K562 (cell line): ENCODE data around the gene NEMP1. TPM values are rescaled to one million over a fixed set of nuclear protein-coding genes. Genes with fewer than 3 reads are reported as not detected.

Source experiments
- ATAC-seq: fragments of 200-7000 bp; cut with Tn5 transposase; 3 replicates; pipeline ENCODE4 v1.9.1; 2020; ENCODE audit warnings: moderate library complexity
- Bru-seq: library from RNA; stranded (reverse); fragments of 400-500 nt; gene quantifications from one replicate; lab custom pipeline; 2021; lab: Mats Ljungman, UMichigan
- BruChase-seq, 2 experiments: library from RNA; stranded (reverse); fragments of 400-500 nt; gene quantifications; one replicate each; lab custom pipeline; 2021; lab: Mats Ljungman, UMichigan
- BruUV-seq: library from RNA; stranded (reverse); fragments of 400-500 nt; replicated peaks from 2 replicates; lab custom pipeline; 2021; lab: Mats Ljungman, UMichigan
- CTCF ChIA-PET: fragments of 300-600 bp; formaldehyde crosslinking; extraction: SDS; loops from one replicate; lab custom pipeline; 2021; ENCODE audit warnings: low intra/inter-chr PET ratio; lab: Yijun Ruan, JAX
- POLR2A ChIA-PET: fragments of 300-600, 350-650 bp; sonication (Branson Sonifier 250); formaldehyde crosslinking; extraction: SDS; loops from one replicate; lab custom pipeline; 2021; ENCODE audit warnings: antibody characterized with exemption, inconsistent platforms; lab: Yijun Ruan, JAX
- DNase-seq, 4 experiments: peaks; one replicate each; pipeline versions ENCODE4 v3.0.0 to v3.0.0-alpha.2; 2011 to 2018; ENCODE audit warnings: low spot score in 3 of 4, mixed read lengths in 3 of 4; ENCODE audit errors: extremely low read depth in 1 of 4
- FAIRE-seq: peaks from 2 replicates; lab custom pipeline; 2011; peaks lifted over from hg19 to GRCh38; lab: Jason Lieb, UNC
- H2AFZ ChIP-seq: 2 replicates; pipeline ENCODE4 v1.6.0; 2011; ENCODE audit warnings: low read depth, low read length, control low read depth, inconsistent platforms
- H3K27ac ChIP-seq: fragments of 200-600 bp; 3 replicates; pipeline ENCODE4 v1.8.0; 2011; ENCODE audit warnings: low read depth, mild to moderate bottlenecking, control low read depth, inconsistent platforms, low read length, moderate library complexity, mixed read lengths; ENCODE audit errors: extremely low read depth
- H3K27me3 ChIP-seq, 2 experiments: fragments of 300-600 bp in 1 of 2; 2 replicates in 1 of 2; 3 replicates in 1 of 2; pipeline versions ENCODE4 v1.6.0 to v1.8.0; 2011; ENCODE audit warnings: inconsistent platforms in 2 of 2, low read length in 2 of 2, mild to moderate bottlenecking in 1 of 2, mixed read lengths in 1 of 2, moderate library complexity in 1 of 2; ENCODE audit not compliant: control insufficient read depth in 2 of 2, insufficient read depth in 2 of 2
- H3K36me3 ChIP-seq: fragments of 300-600 bp; 3 replicates; pipeline ENCODE4 v1.8.0; 2011; ENCODE audit warnings: mild to moderate bottlenecking, low read length, inconsistent platforms; ENCODE audit not compliant: control insufficient read depth, insufficient read depth
- H3K4me1 ChIP-seq, 2 experiments: fragments of 200-600 bp in 1 of 2; replicated peaks in 1 of 2; 2 replicates in 1 of 2; 3 replicates in 1 of 2; pipeline versions ENCODE4 v1.5.1 to v1.8.0; 2011; ENCODE audit warnings: inconsistent platforms in 2 of 2, low read length in 2 of 2, mild to moderate bottlenecking in 1 of 2, mixed read lengths in 1 of 2, moderate library complexity in 1 of 2; ENCODE audit not compliant: control insufficient read depth in 2 of 2, insufficient read depth in 2 of 2
- H3K4me2 ChIP-seq: 2 replicates; pipeline ENCODE4 v1.6.1; 2011; ENCODE audit warnings: low read length, control low read depth, inconsistent platforms, mixed read lengths; ENCODE audit not compliant: insufficient read depth
- H3K4me3 ChIP-seq: fragments of 200-600 bp; sonication (generic), shearing (Covaris generic); 2 replicates; pipeline ENCODE4 v1.5.1; 2016; ENCODE audit warnings: control low read depth, inconsistent platforms
- H3K79me2 ChIP-seq: fragments of 200-600 bp; 3 replicates; pipeline ENCODE4 v1.8.0; 2011; ENCODE audit warnings: low read length, inconsistent platforms; ENCODE audit not compliant: control insufficient read depth, insufficient read depth
- H3K9ac ChIP-seq, 2 experiments: 2 replicates each; pipeline versions ENCODE4 v1.6.0 to v1.6.1; 2011; ENCODE audit warnings: low read depth in 2 of 2, low read length in 2 of 2, control low read depth in 1 of 2, inconsistent platforms in 1 of 2, mild to moderate bottlenecking in 1 of 2, mixed read lengths in 1 of 2; ENCODE audit not compliant: insufficient read depth in 1 of 2
- H3K9me1 ChIP-seq: one replicate; pipeline ENCODE4 v1.6.0; 2011; ENCODE audit warnings: inconsistent platforms, mild to moderate bottlenecking, low read length, moderate library complexity; ENCODE audit not compliant: control insufficient read depth, insufficient read depth
- H3K9me3 ChIP-seq: replicated peaks from 2 replicates; pipeline ENCODE4 v1.5.1; 2011; ENCODE audit warnings: low read depth, low read length, inconsistent platforms; ENCODE audit not compliant: control insufficient read depth, insufficient read depth
- H4K20me1 ChIP-seq: replicated peaks from 2 replicates; pipeline ENCODE4 v1.6.1; 2011; ENCODE audit warnings: low read length, inconsistent platforms, mixed read lengths; ENCODE audit not compliant: control insufficient read depth, insufficient read depth
- CXXC5 ChIP-seq: fragments of 250-450 bp; sonication (Bioruptor Pico); IDR thresholded peaks from 2 replicates; pipeline ENCODE4 v1.8.0; 2022; ENCODE audit warnings: inconsistent platforms, mild to moderate bottlenecking, moderate library complexity
- FOXJ2 ChIP-seq: fragments of 200-800 bp; sonication (Bioruptor generic); IDR thresholded peaks from 2 replicates; pipeline ENCODE4 v1.6.1; 2016; ENCODE audit warnings: missing genetic modification characterization, missing compliant biosample characterization
- NR2C2 ChIP-seq, 2 experiments: fragments of 200-800 bp in 1 of 2; sonication (Bioruptor generic) in 1 of 2; sonication (generic) in 1 of 2; formaldehyde crosslinking in 1 of 2; IDR thresholded peaks; 2 replicates each; pipeline versions ENCODE4 v1.6.1 to v1.8.0; 2016 to 2022; ENCODE audit warnings: mild to moderate bottlenecking in 1 of 2, missing compliant biosample characterization in 1 of 2, missing genetic modification characterization in 1 of 2, missing genetic modification reagents in 1 of 2
- PML ChIP-seq: IDR thresholded peaks from 2 replicates; pipeline ENCODE4 v1.6.1; 2012; ENCODE audit warnings: low read length, inconsistent platforms
- POLR2A ChIP-seq: fragments of 450-650 bp; conservative IDR thresholded peaks from 2 replicates; pipeline ENCODE4 v1.6.1; 2016
- TBP ChIP-seq: optimal IDR thresholded peaks from 2 replicates; pipeline ENCODE3; 2011; ENCODE audit warnings: low read depth, low read length, improper control_type of control experiment
- YY1 ChIP-seq, 3 experiments: IDR thresholded peaks; 2 replicates each; pipeline ENCODE4 v1.6.1; 2011; ENCODE audit warnings: low read length in 2 of 3, mild to moderate bottlenecking in 2 of 3, moderate library complexity in 2 of 3, borderline replicate concordance in 1 of 3, control low read depth in 1 of 3, low read depth in 1 of 3; ENCODE audit not compliant: insufficient read depth in 3 of 3, insufficient replicate concordance in 2 of 3, control insufficient read depth in 1 of 3, insufficient read length in 1 of 3; ENCODE audit errors: extremely low read depth in 1 of 3
- WGBS: fragments of 100-300 bp; shearing (Covaris generic); methylation state at CpG from one replicate; pipeline ENCODE4 v1.1.6; 2016; ENCODE audit warnings: low coverage, mixed read lengths; ENCODE audit not compliant: insufficient coverage; ENCODE audit errors: missing lambda C conversion rate; 5-methylcytosine and 5-hydroxymethylcytosine counted together
- in situ Hi-C: fragments of 300-500 bp; cut with MboI; formaldehyde crosslinking; loops from 4 replicates; pipeline ENCODE4 v1.15.0; 2018; ENCODE audit warnings: inconsistent platforms, mixed read lengths
- intact Hi-C: fragments of 100-400 bp; cut with micrococcal nuclease; formaldehyde crosslinking; loops from 2 replicates; pipeline ENCODE4 v1.14.2; 2022
- long read RNA-seq, 3 experiments: library from polyadenylated mRNA in 2 of 3; library from RNA in 1 of 3; unstranded in 2 of 3; stranded (forward) in 1 of 3; transcript quantifications; one replicate each; pipeline ENCODE4 v2.0.0, GENCODE V29; 2019 to 2022
- polyA minus RNA-seq, 3 experiments: library from RNA; depleted of rRNA, polyadenylated mRNA; stranded (reverse); fragments of >200 nt; gene quantifications; 2 replicates each; pipeline ENCODE4 v1.2.3, GENCODE V29; 2011
- polyA plus RNA-seq, 8 experiments: library from polyadenylated mRNA; depleted of rRNA in 4 of 8; stranded (reverse) in 5 of 8; unstranded in 3 of 8; fragments of >200 nt; fragmentation: Nextera tagmentation in 2 of 8; fragmentation: Illumina TruSeq in 1 of 8; extraction: Ambion mirVana in 2 of 8; extraction: Trizol in 1 of 8; gene quantifications; 2 replicates each; pipeline versions ENCODE4 v1.2.1 to v1.2.3, GENCODE V29; 2011 to 2014; ENCODE audit warnings: inconsistent platforms in 1 of 8, missing spikeins in 1 of 8
- total RNA-seq, 7 experiments: library from RNA; depleted of rRNA in 6 of 7; stranded (reverse); fragments of >200 nt in 6 of 7; fragmentation: Illumina TruSeq in 2 of 7; extraction: Trizol in 2 of 7; gene quantifications; 2 replicates each; pipeline versions ENCODE4 v1.2.1 to v1.2.3, GENCODE V29; 2011 to 2021; ENCODE audit warnings: low replicate concordance in 1 of 7
- TF ChIP-seq, protein P1 (sequence below): IDR thresholded peaks from 2 replicates; pipeline ENCODE4 v1.6.1; 2011; ENCODE audit not compliant: insufficient read length; ENCODE audit errors: extremely low read depth
- TF ChIP-seq, protein P2 (sequence below): fragments of 450-650 bp; formaldehyde crosslinking; IDR thresholded peaks from 2 replicates; pipeline ENCODE4 v1.4.0; 2020; ENCODE audit warnings: mild to moderate bottlenecking, mixed read lengths

The NEMP1 gene, protein sequence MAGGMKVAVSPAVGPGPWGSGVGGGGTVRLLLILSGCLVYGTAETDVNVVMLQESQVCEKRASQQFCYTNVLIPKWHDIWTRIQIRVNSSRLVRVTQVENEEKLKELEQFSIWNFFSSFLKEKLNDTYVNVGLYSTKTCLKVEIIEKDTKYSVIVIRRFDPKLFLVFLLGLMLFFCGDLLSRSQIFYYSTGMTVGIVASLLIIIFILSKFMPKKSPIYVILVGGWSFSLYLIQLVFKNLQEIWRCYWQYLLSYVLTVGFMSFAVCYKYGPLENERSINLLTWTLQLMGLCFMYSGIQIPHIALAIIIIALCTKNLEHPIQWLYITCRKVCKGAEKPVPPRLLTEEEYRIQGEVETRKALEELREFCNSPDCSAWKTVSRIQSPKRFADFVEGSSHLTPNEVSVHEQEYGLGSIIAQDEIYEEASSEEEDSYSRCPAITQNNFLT
- total RNA-seq (2011; cell fraction: chromatin; rRNA removed; ENCODE audit: low replicate concordance), result 49.5 and 114 TPM in 2 replicates
- total RNA-seq (2011; cell fraction: nucleolus; rRNA removed), result 43.7 and 48.6 TPM in 2 replicates
- total RNA-seq (2011; cell fraction: nucleoplasm; rRNA removed), result 111 and 176 TPM in 2 replicates
- 28.5 and 31.3 TPM in 2 replicates for total RNA-seq (2014; rRNA removed)
- 44.5 and 51.5 TPM in 2 replicates for total RNA-seq (2014; rRNA removed; fragmentation: Illumina TruSeq; extraction: Trizol)
- 37.7 and 40.9 TPM in 2 replicates for total RNA-seq (2015; rRNA removed; fragmentation: Illumina TruSeq; extraction: Trizol)
- 57.0 and 59.0 TPM in 2 replicates for total RNA-seq (2021)
- polyA plus RNA-seq (2011; rRNA removed), result 69.7 and 82.2 TPM in 2 replicates
- polyA plus RNA-seq (2011; cell fraction: cytosol; rRNA removed), result 21.7 and 47.5 TPM in 2 replicates
- polyA plus RNA-seq (2011; cell fraction: nucleus; rRNA removed), result 80.6 and 125 TPM in 2 replicates
- polyA plus RNA-seq (2012), result 29.7 and 36.7 TPM in 2 replicates
- polyA plus RNA-seq (2014; fragmentation: Illumina TruSeq; extraction: Trizol), result 45.7 and 51.5 TPM in 2 replicates
- polyA plus RNA-seq (2014; fragmentation: Nextera tagmentation; extraction: Ambion mirVana), result 10 to 100 TPM in 1 of 2 experiments, 1 to 10 TPM in 1; 9.5 to 15.6 TPM
- polyA plus RNA-seq (2014; rRNA removed), result 41.2 and 41.3 TPM in 2 replicates
- 69.8 and 75.3 TPM in 2 replicates for polyA minus RNA-seq (2011; rRNA and poly(A)+ RNA removed)
- polyA minus RNA-seq (2011; cell fraction: cytosol; rRNA and poly(A)+ RNA removed), result 21.9 and 24.2 TPM in 2 replicates
- polyA minus RNA-seq (2011; cell fraction: nucleus; rRNA and poly(A)+ RNA removed), result 20.1 and 35.0 TPM in 2 replicates
- Bru-seq, nascent RNA, result percentile 87 among the genes with signal in this experiment
- BruChase-seq, experiment 1, labeled RNA remaining after a 2-hour chase, result percentile 93 among the genes with signal in this experiment
- BruChase-seq, experiment 2, labeled RNA remaining after a 6-hour chase, result percentile 95 among the genes with signal in this experiment
- long read RNA-seq, experiment 1, full-length matches to known transcripts, result 8 of 58 reads
- long read RNA-seq, experiment 1, partial matches to known transcripts, result 7 of 58 reads
- long read RNA-seq, experiment 1, other reads (novel, unspliced or antisense), result 43 of 58 reads
- long read RNA-seq, experiment 2, full-length matches to known transcripts, result 2 of 39 reads
- long read RNA-seq, experiment 2, partial matches to known transcripts, result 2 of 39 reads
- long read RNA-seq, experiment 2, other reads (novel, unspliced or antisense), result 35 of 39 reads
- long read RNA-seq, experiment 3, partial matches to known transcripts, result 2 of 9 reads
- long read RNA-seq, experiment 3, other reads (novel, unspliced or antisense), result 7 of 9 reads

DNA sequence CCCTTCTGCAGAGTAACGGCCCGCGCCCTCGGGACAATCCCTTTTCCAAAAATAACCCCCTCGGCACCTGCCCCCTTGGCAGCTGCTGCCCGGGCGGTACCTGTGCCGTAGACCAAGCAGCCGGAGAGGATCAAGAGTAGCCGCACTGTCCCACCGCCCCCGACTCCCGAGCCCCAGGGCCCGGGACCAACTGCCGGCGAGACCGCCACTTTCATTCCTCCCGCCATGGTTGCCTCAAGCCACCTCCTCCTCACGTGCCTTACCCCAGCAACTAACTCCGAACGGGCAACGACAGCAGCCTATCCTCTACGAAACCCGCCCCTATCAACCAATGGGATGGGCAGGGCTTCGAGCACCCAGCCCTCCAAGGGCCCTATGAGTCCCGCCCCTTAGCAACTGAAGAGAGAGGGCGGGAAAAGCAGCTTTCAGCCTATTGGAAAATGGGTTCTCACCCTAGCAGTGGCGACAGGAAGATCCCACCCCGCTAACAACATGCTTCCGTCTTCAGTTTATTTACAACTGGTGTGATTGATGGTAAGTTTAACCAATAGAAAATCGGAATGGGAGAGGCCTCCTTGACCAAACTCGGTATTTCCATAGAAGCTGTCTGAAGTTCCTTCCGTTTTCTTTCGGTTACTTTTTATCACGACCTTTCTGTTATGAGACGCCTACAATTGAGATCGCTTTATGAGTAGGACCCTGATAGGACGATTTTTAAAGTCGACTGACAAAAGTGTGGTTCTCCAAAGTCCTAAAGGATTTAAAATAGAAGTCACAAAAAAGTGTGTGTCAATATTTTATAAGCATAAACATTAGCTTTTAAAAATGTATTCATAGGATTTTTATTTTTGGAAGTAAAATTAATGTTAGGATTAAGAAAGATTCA, at the start of gene NEMP1:
NEMP1 (minus strand) TSS at position 273 of the 886 bp plus-strand sequence; CDS start at position 227, 46 bp downstream.
- Histone ChIP-seq H3K4me2 (peak within 1 kb of the TSS; percentile 95), H3K27ac (peak within 1 kb of the TSS; percentile 98), H4K20me1 (no peaks in the 10 kb centered on the region), H3K36me3 (peaks cover 15% of the 10 kb centered on the region; the same call in 1 of the 3 replicates), H3K9ac (peak within 1 kb of the TSS; percentile 96 to 98), H3K27me3 (no peaks in the 10 kb centered on the region), H3K4me1 (peaks cover 11 to 13% of the 10 kb centered on the region in 2 experiments; a peak in 4 of 5 replicates), H3K9me1 (no peaks in the 10 kb centered on the region), H3K9me3 (no peaks in the 10 kb centered on the region), H3K4me3 (peak within 1 kb of the TSS; percentile 95), H2AFZ (peak within 1 kb of the TSS; percentile 78), H3K79me2 (peaks cover 34% of the 10 kb centered on the region)
- BruUV-seq, result no TSS peak
- 0% methylated on average over 35 of the region's 39 CpGs for WGBS
- POLR2A ChIA-PET, result interaction anchor here (0.6 to 3.6 kb wide), 19 partner anchors 10 to 781 kb away, joined by 3 to 44 read pairs (median 5); partner anchors contain the start of genes NAB2, SHMT2 and STAT6
- DNase-seq, result peak; percentile 96 to 99 (median 96)
- CTCF ChIA-PET, result interaction anchor here (0.7 to 1.2 kb wide), 2 partner anchors 34 to 48 kb away, joined by 3 read pairs; no protein-coding TSS in a partner anchor
- ATAC-seq, result peak; percentile 98
- intact Hi-C loops (loop anchor here (5.0 kb wide), 1 partner anchor 164 kb away; no protein-coding TSS in a partner anchor), in situ Hi-C loops (no loop called here)
- peak; percentile 100 for FAIRE-seq
- peak; percentile 56 for TF ChIP-seq PML
- no peak for TF ChIP-seq NR2C2 (CRISPR knock-in tag; IDR thresholded peaks at IDR 0.05)
- peak; percentile 54; the same call in 1 of the 2 replicates for TF ChIP-seq NR2C2 (tag; IDR thresholded peaks at IDR 0.05)
- TF ChIP-seq POLR2A, result peak; percentile 94
- peak; percentile 62 to 95 (median 91) for TF ChIP-seq YY1 (IDR thresholded peaks at IDR 0.05; ENCODE audit: borderline replicate concordance in 1 of 3, control insufficient read depth in 1 of 3, extremely low read depth in 1 of 3, insufficient read depth in 3 of 3, insufficient read length in 1 of 3, insufficient replicate concordance in 2 of 3, low read depth in 1 of 3, low read length in 2 of 3)
- TF ChIP-seq, protein P1, sequence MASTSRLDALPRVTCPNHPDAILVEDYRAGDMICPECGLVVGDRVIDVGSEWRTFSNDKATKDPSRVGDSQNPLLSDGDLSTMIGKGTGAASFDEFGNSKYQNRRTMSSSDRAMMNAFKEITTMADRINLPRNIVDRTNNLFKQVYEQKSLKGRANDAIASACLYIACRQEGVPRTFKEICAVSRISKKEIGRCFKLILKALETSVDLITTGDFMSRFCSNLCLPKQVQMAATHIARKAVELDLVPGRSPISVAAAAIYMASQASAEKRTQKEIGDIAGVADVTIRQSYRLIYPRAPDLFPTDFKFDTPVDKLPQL, result peak; percentile 59
- peak; percentile 64; the same call in 1 of the 2 replicates for TF ChIP-seq FOXJ2 (tag)
- TF ChIP-seq, protein P2, sequence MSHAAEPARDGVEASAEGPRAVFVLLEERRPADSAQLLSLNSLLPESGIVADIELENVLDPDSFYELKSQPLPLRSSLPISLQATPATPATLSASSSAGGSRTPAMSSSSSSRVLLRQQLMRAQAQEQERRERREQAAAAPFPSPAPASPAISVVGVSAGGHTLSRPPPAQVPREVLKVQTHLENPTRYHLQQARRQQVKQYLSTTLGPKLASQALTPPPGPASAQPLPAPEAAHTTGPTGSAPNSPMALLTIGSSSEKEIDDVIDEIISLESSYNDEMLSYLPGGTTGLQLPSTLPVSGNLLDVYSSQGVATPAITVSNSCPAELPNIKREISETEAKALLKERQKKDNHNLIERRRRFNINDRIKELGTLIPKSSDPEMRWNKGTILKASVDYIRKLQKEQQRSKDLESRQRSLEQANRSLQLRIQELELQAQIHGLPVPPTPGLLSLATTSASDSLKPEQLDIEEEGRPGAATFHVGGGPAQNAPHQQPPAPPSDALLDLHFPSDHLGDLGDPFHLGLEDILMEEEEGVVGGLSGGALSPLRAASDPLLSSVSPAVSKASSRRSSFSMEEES (CRISPR knock-in tag), result no peak; the same call in 1 of the 2 replicates
- peak; percentile 70 for TF ChIP-seq CXXC5
- TF ChIP-seq TBP, result peak; percentile 89
